HepG2 (cell line): ENCODE results near the gene GEMIN2. TPM values are rescaled to one million over a fixed set of nuclear protein-coding genes. Genes with fewer than 3 reads are reported as not detected.

Source experiments
- ATAC-seq: fragments of 200-7000 bp; cut with Tn5 transposase; 3 replicates; pipeline ENCODE4 v1.9.1; 2020; ENCODE audit warnings: mild to moderate bottlenecking, moderate library complexity
- BruUV-seq: library from RNA; stranded (reverse); fragments of 400-500 nt; replicated peaks from 2 replicates; lab custom pipeline; 2021; lab: Mats Ljungman, UMichigan
- CTCF ChIA-PET: fragments of 300-600 bp; formaldehyde crosslinking; extraction: SDS; loops from one replicate; lab custom pipeline; 2021; ENCODE audit warnings: low total read pairs, inconsistent platforms, low intra/inter-chr PET ratio; lab: Yijun Ruan, JAX
- POLR2A ChIA-PET: fragments of 350-600 bp; sonication (Branson Sonifier 250); formaldehyde crosslinking; loops from one replicate; lab custom pipeline; 2020; ENCODE audit warnings: antibody characterized with exemption, inconsistent platforms; lab: Yijun Ruan, JAX
- DNase-seq: peaks from one replicate; pipeline ENCODE4 v3.0.0-alpha.2; 2015; ENCODE audit warnings: low spot score
- FAIRE-seq: peaks from 3 replicates; lab custom pipeline; 2011; peaks lifted over from hg19 to GRCh38; lab: Jason Lieb, UNC
- H2AFZ ChIP-seq: one replicate; pipeline ENCODE4 v1.6.1; 2011; ENCODE audit warnings: low read length, inconsistent platforms
- H3K27ac ChIP-seq: fragments of 300-600 bp; 3 replicates; pipeline ENCODE4 v1.8.0; 2011; ENCODE audit warnings: mixed run types, mild to moderate bottlenecking, mixed read lengths, low read length, inconsistent platforms; ENCODE audit not compliant: insufficient read depth; ENCODE audit errors: extremely low read length
- H3K27me3 ChIP-seq, 2 experiments: fragments of 200-600 bp in 1 of 2; 2 replicates in 1 of 2; 3 replicates in 1 of 2; pipeline versions ENCODE4 v1.6.0 to v1.8.0; 2011; ENCODE audit warnings: low read length in 2 of 2, mild to moderate bottlenecking in 2 of 2, moderate library complexity in 2 of 2, inconsistent platforms in 1 of 2; ENCODE audit not compliant: insufficient read depth in 2 of 2, control insufficient read depth in 1 of 2
- H3K36me3 ChIP-seq, 2 experiments: fragments of 200-600 bp in 1 of 2; replicated peaks in 1 of 2; 2 replicates in 1 of 2; 3 replicates in 1 of 2; pipeline versions ENCODE4 v1.5.1 to v1.8.0; 2011; ENCODE audit warnings: low read length in 2 of 2, inconsistent platforms in 1 of 2; ENCODE audit not compliant: insufficient read depth in 2 of 2, control insufficient read depth in 1 of 2
- H3K4me1 ChIP-seq: 2 replicates; pipeline ENCODE4 v1.5.1; 2012; ENCODE audit warnings: low read length, inconsistent platforms; ENCODE audit not compliant: insufficient read depth
- H3K4me2 ChIP-seq: 2 replicates; pipeline ENCODE4 v1.6.0; 2011; ENCODE audit warnings: low read depth, low read length, inconsistent platforms
- H3K4me3 ChIP-seq, 3 experiments: fragments of 200-600 bp in 1 of 3; sonication (generic), shearing (Covaris generic) in 1 of 3; replicated peaks in 1 of 3; 2 replicates each; pipeline ENCODE4 v1.5.1; 2011 to 2016; ENCODE audit warnings: low read length in 3 of 3, inconsistent platforms in 2 of 3, low read depth in 2 of 3, mild to moderate bottlenecking in 2 of 3, control low read depth in 1 of 3, mixed read lengths in 1 of 3; ENCODE audit not compliant: insufficient read depth in 1 of 3
- H3K79me2 ChIP-seq: one replicate; pipeline ENCODE4 v1.6.1; 2011; ENCODE audit warnings: low read length, inconsistent platforms; ENCODE audit not compliant: insufficient read depth
- H3K9ac ChIP-seq: 2 replicates; pipeline ENCODE4 v1.6.0; 2011; ENCODE audit warnings: mild to moderate bottlenecking, low read depth, low read length, inconsistent platforms; ENCODE audit not compliant: insufficient read depth
- H3K9me3 ChIP-seq: 2 replicates; pipeline ENCODE4 v1.5.1; 2012; ENCODE audit warnings: mild to moderate bottlenecking, low read length
- H4K20me1 ChIP-seq: 2 replicates; pipeline ENCODE4 v1.6.0; 2011; ENCODE audit warnings: inconsistent platforms, mild to moderate bottlenecking, low read length, moderate library complexity; ENCODE audit not compliant: insufficient read depth
- DMAP1 ChIP-seq: IDR thresholded peaks from 2 replicates; pipeline ENCODE4 v1.6.1; 2016
- ETV6 ChIP-seq: sonication (generic); formaldehyde crosslinking; conservative IDR thresholded peaks from 2 replicates; pipeline ENCODE4 v1.4.0; 2020; ENCODE audit warnings: missing genetic modification reagents
- GATAD2A ChIP-seq: IDR thresholded peaks from 2 replicates; pipeline ENCODE4 v1.6.1; 2016
- JUNB ChIP-seq: sonication (generic); formaldehyde crosslinking; IDR thresholded peaks from 2 replicates; pipeline ENCODE4 v1.8.0; 2022; ENCODE audit warnings: missing genetic modification reagents, mild to moderate bottlenecking, borderline replicate concordance
- NR2C2 ChIP-seq: sonication (generic); formaldehyde crosslinking; IDR thresholded peaks from 2 replicates; pipeline ENCODE4 v1.4.0; 2020; ENCODE audit warnings: missing genetic modification reagents, mild to moderate bottlenecking, moderate library complexity, borderline replicate concordance
- NRL ChIP-seq: sonication (generic); formaldehyde crosslinking; IDR thresholded peaks from 2 replicates; pipeline ENCODE4 v1.5.0; 2020; ENCODE audit warnings: missing genetic modification reagents, mild to moderate bottlenecking, moderate library complexity, borderline replicate concordance
- PITX1 ChIP-seq: sonication (generic); formaldehyde crosslinking; IDR thresholded peaks from 2 replicates; pipeline ENCODE4 v1.5.1; 2020; ENCODE audit warnings: mild to moderate bottlenecking, missing genetic modification reagents
- PLSCR1 ChIP-seq: sonication (generic); formaldehyde crosslinking; IDR thresholded peaks from 2 replicates; pipeline ENCODE4 v1.5.0; 2020; ENCODE audit warnings: missing genetic modification reagents, mild to moderate bottlenecking, borderline replicate concordance
- STAT5B ChIP-seq: sonication (generic); formaldehyde crosslinking; IDR thresholded peaks from 2 replicates; pipeline ENCODE4 v1.4.0; 2020; ENCODE audit warnings: missing genetic modification reagents
- TSC22D2 ChIP-seq: sonication (generic); formaldehyde crosslinking; IDR thresholded peaks from 2 replicates; pipeline ENCODE4 v1.5.1; 2020; ENCODE audit warnings: missing genetic modification reagents, mild to moderate bottlenecking, borderline replicate concordance
- U2AF1 ChIP-seq: fragments of 200-400 bp; formaldehyde crosslinking; optimal IDR thresholded peaks from 2 replicates; pipeline ENCODE3; 2017; ENCODE audit warnings: mild to moderate bottlenecking, low read depth, low read length
- ZFP36L1 ChIP-seq: sonication (generic); formaldehyde crosslinking; IDR thresholded peaks from 2 replicates; pipeline ENCODE4 v1.8.0; 2022; ENCODE audit warnings: mild to moderate bottlenecking, missing genetic modification reagents, moderate library complexity
- ZNF136 ChIP-seq: sonication (generic); formaldehyde crosslinking; IDR thresholded peaks from 2 replicates; pipeline ENCODE4 v1.8.1; 2022; ENCODE audit warnings: low read depth, mild to moderate bottlenecking, moderate library complexity, missing genetic modification reagents
- ZNF18 ChIP-seq: sonication (generic); formaldehyde crosslinking; IDR thresholded peaks from 2 replicates; pipeline ENCODE4 v1.8.0; 2022; ENCODE audit warnings: mild to moderate bottlenecking, missing genetic modification reagents; ENCODE audit not compliant: insufficient replicate concordance
- ZNF280B ChIP-seq: sonication (generic); formaldehyde crosslinking; IDR thresholded peaks from 2 replicates; pipeline ENCODE4 v1.5.0; 2020; ENCODE audit warnings: missing genetic modification reagents, mild to moderate bottlenecking, borderline replicate concordance
- ZNF7 ChIP-seq: IDR thresholded peaks from 2 replicates; pipeline ENCODE4 v1.6.1; 2016; ENCODE audit warnings: missing biosample characterization, missing genetic modification reagents
- ZNF772 ChIP-seq: sonication (generic); formaldehyde crosslinking; IDR thresholded peaks from 2 replicates; pipeline ENCODE4 v1.5.0; 2020; ENCODE audit warnings: mild to moderate bottlenecking, missing genetic modification reagents
- ZSCAN5A ChIP-seq: sonication (generic); formaldehyde crosslinking; IDR thresholded peaks from 2 replicates; pipeline ENCODE4 v1.8.0; 2022; ENCODE audit warnings: mild to moderate bottlenecking, missing genetic modification reagents, borderline replicate concordance
- whole genome bisulfite sequencing: methylation state at CpG from one replicate; pipeline ENCODE4 v1.1.6; 2017; ENCODE audit warnings: low lambda C conversion rate; 5-methylcytosine and 5-hydroxymethylcytosine counted together
- in situ Hi-C: cut with HindIII; loops from 2 replicates; pipeline ENCODE4 v1.10.0; 2017; ENCODE audit warnings: low pct_unique_long_range_greater_than_20kb; ENCODE audit not compliant: extremely low pct_ligation_motif_present
- intact Hi-C: fragments of 100-400 bp; cut with micrococcal nuclease; formaldehyde crosslinking; loops from one replicate; pipeline ENCODE4 v1.10.0; 2022; ENCODE audit not compliant: unreplicated experiment
- polyA plus RNA-seq, 8 experiments: library from polyadenylated mRNA; depleted of rRNA in 3 of 8; stranded (reverse) in 7 of 8; unstranded in 1 of 8; fragments of >200 nt; fragmentation: Illumina TruSeq in 4 of 8; extraction: Trizol in 4 of 8; gene quantifications; 2 replicates each; pipeline versions ENCODE4 v1.2.1 to v1.2.3, GENCODE V29; 2011 to 2016; ENCODE audit warnings: low read depth in 4 of 8, missing spikeins in 1 of 8, mixed read lengths in 1 of 8; ENCODE audit not compliant: insufficient read depth in 1 of 8
- total RNA-seq, 5 experiments: library from RNA; depleted of rRNA; stranded (reverse); fragments of >200 nt; fragmentation: Illumina TruSeq; extraction: Trizol; gene quantifications; 2 replicates each; pipeline ENCODE4 v1.2.3, GENCODE V29; 2016; ENCODE audit warnings: low read depth in 1 of 5

Gene GEMIN2
- total and polyA plus RNA-seq, 2 of the 13 experiments (the other 11 are each of a cell fraction or from before 2014, with no cell fraction given), result 54.8 to 110 TPM

DNA sequence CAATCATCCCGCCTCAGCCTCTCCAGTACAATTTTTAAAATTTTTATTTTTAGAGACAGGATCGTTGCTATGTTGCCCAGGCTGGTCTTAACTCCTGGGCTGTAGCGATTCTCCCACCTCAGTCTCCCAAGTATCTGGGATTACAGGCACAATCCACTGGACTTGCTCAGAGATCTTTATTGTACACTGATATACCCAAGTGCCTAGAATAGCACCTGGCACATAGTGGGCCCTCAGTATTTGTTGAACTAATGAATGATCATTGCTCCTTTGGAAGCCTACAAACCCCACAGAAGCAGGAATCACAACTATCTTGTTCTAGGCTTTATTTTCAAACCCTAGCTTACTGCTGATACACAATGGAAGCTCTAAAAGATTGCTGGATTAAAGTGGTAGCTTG, 59.1 kb downstream of the GEMIN2 start:
- POLR2A ChIA-PET, result interaction anchor here (0.8 to 5.3 kb wide), 8 partner anchors 8 to 94 kb away, joined by 3 to 285 read pairs (median 4); partner anchors contain the start of genes GEMIN2 and SEC23A
- intact Hi-C loops, result no loop called here
- H3K79me2 ChIP-seq, result peaks cover 50% of the 10 kb centered on the region
- TF ChIP-seq DMAP1 (CRISPR knock-in tag) (no peak), STAT5B (CRISPR knock-in tag) (no peak), ZNF280B (no peak), ZFP36L1 (CRISPR knock-in tag) (no peak), PITX1 (CRISPR knock-in tag) (peak; percentile 48; the same call in 1 of the 2 replicates), NRL (CRISPR knock-in tag) (no peak), ZNF136 (CRISPR knock-in tag) (no peak), ZNF18 (peak; percentile 30), ZSCAN5A (CRISPR knock-in tag) (no peak), NR2C2 (CRISPR knock-in tag) (no peak), ETV6 (CRISPR knock-in tag) (no peak), ZNF772 (CRISPR knock-in tag) (no peak), ZNF7 (CRISPR knock-in tag) (0 out of 2 replicates have a peak, but pooled peaks have one; percentile 8), PLSCR1 (no peak), TSC22D2 (CRISPR knock-in tag) (no peak), U2AF1 (no peak), JUNB (no peak), GATAD2A (CRISPR knock-in tag) (no peak)

More for the DNA sequence above, 59.1 kb downstream of the GEMIN2 start:
- no peak overlapping the region for H2AFZ ChIP-seq
- in situ Hi-C loops, result loop anchor here (5.0 kb wide), 1 partner anchor 61 kb away; the partner anchor contains the start of gene GEMIN2
- CTCF ChIA-PET, result no interaction called here
- no peak overlapping the region for H3K27ac ChIP-seq
- peaks cover 14% of the 10 kb centered on the region for H4K20me1 ChIP-seq
- H3K27me3 ChIP-seq, result peaks cover 0 to 7% of the 10 kb centered on the region in 2 experiments; a peak in 1 of 5 replicates
- no peak for DNase-seq
- BruUV-seq, result no TSS peak
- FAIRE-seq, result no peak
- no peaks in the 10 kb centered on the region for H3K9me3 ChIP-seq
- H3K9ac ChIP-seq, result no peak overlapping the region
- H3K4me3 ChIP-seq, result no peak overlapping the region
- no peak overlapping the region for H3K4me2 ChIP-seq
- no peak for ATAC-seq
- WGBS, result 78% methylated on average over 3 of the region's 3 CpGs
- peaks cover 11 to 17% of the 10 kb centered on the region in 2 experiments for H3K36me3 ChIP-seq
- peaks cover 49% of the 10 kb centered on the region for H3K4me1 ChIP-seq
